GM08714 (cell line): ENCODE data around the gene PIH1D1.

Experiments used
- H3K4me3 ChIP-seq: fragments of 200-500 bp; sonication (Bioruptor generic); 2 replicates; pipeline ENCODE4 v1.5.1; 2014; ENCODE audit warnings: mild to moderate bottlenecking, low read length, inconsistent platforms
- ZNF274 ChIP-seq: IDR thresholded peaks from 2 replicates; pipeline ENCODE4 v1.6.1; 2012; ENCODE audit warnings: mild to moderate bottlenecking, low read depth, low read length

The PIH1D1 gene

DNA sequence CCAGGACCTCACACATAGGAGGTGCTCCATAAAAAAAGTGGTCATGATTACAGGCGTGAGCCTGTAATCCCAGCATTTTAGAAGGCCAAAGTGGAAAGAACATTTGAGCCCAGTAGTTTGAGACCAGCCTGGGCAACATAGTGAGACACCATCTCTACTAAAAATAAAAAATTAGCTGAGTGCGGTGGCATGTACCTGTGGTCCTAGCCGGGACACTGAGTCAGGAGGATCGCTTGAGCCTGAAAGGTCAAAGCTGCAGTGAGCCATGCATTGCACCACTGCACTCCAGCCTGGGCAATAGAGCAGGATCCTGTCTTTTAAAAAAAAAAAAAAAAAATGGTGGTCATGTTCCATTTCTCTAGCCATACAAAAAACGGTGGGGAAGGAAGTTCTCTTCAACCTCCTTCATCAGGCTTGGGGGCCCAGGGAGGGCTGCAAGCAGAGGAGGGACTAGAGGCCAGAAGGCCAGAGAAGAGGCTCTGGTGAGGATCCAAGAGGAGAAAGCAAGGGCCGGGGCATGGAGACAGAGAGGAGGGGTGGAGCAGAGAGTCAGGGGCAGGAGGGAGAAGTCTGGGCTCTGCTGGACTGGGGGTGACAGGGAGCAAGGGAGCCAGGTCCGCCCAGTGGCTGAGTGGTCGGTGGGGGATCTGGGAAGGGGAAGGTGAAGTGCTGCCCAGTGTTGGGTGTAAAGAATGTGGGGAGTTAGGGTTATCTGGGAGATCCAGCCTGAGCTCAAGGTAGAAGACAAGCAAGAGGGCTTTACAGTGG, 54.7 kb downstream of the PIH1D1 start:
- no peak for TF ChIP-seq ZNF274
- H3K4me3 ChIP-seq = no peak overlapping the region
